PFSK-1 (cell line): ENCODE results near the gene PTCD1.

Experiments used
- FOXP2 ChIP-seq: optimal IDR thresholded peaks from 2 replicates; pipeline ENCODE3; 2011; ENCODE audit warnings: borderline replicate concordance, control low read depth, inconsistent platforms; ENCODE audit not compliant: insufficient read depth; ENCODE audit errors: extremely low read length, extremely low read depth
- POLR2AphosphoS5 ChIP-seq: IDR thresholded peaks from 2 replicates; pipeline ENCODE4 v1.6.1; 2012; ENCODE audit warnings: low read depth, mild to moderate bottlenecking, control low read depth, low read length, moderate library complexity
- SIN3A ChIP-seq: IDR thresholded peaks from 2 replicates; pipeline ENCODE4 v1.6.1; 2012; ENCODE audit warnings: mild to moderate bottlenecking, low read length, moderate library complexity, borderline replicate concordance; ENCODE audit not compliant: insufficient read depth
- TAF1 ChIP-seq: IDR thresholded peaks from 2 replicates; pipeline ENCODE4 v1.6.1; 2012; ENCODE audit warnings: low read length, control low read depth, borderline replicate concordance; ENCODE audit not compliant: insufficient read depth
- TF ChIP-seq, protein P1 (sequence below), 2 experiments: IDR thresholded peaks; 2 replicates each; pipeline versions ENCODE4 v1.6.1 to v1.8.0; 2011 to 2012; ENCODE audit warnings: low read depth in 2 of 2, low read length in 2 of 2, control low read depth in 1 of 2, inconsistent platforms in 1 of 2, mild to moderate bottlenecking in 1 of 2, moderate library complexity in 1 of 2; ENCODE audit not compliant: insufficient read depth in 1 of 2

The PTCD1 gene

DNA sequence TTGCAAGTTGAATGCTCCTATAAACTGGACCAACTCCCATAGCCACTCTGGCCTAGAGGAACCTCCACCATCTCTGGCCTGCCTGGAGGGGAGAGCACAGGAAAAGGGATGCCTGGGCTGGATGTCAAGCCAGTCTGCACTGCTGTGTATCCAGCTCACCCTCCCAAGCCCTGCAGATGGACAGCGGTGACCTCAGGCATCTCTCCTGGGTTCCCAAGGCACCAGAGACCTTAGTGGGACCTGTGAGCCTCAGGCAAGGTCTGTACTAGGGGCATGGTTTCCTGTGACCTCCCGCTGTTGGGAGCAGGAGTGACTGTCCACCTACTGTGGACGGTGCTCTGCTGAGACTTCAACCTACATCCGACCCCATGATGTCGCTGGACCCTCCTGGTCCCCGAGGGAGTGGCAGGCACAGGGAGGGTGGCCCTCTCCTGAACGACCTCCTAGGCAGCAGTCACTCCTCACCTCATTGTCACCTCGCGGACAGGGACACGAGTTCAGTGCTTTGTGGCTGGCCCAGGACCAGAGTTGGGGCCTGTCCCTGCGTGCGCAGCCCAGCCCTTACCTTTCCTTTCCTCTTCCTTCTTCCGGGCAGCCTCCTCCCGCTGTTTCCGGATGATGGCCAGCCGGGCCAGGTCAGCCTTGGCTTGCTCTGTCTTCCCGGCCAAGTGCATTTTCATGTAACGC, 41.2 kb downstream of the PTCD1 start:
- TF ChIP-seq FOXP2, result no peak
- TF ChIP-seq POLR2AphosphoS5, result 0 out of 2 replicates have a peak, but pooled peaks have one; percentile 16

DNA sequence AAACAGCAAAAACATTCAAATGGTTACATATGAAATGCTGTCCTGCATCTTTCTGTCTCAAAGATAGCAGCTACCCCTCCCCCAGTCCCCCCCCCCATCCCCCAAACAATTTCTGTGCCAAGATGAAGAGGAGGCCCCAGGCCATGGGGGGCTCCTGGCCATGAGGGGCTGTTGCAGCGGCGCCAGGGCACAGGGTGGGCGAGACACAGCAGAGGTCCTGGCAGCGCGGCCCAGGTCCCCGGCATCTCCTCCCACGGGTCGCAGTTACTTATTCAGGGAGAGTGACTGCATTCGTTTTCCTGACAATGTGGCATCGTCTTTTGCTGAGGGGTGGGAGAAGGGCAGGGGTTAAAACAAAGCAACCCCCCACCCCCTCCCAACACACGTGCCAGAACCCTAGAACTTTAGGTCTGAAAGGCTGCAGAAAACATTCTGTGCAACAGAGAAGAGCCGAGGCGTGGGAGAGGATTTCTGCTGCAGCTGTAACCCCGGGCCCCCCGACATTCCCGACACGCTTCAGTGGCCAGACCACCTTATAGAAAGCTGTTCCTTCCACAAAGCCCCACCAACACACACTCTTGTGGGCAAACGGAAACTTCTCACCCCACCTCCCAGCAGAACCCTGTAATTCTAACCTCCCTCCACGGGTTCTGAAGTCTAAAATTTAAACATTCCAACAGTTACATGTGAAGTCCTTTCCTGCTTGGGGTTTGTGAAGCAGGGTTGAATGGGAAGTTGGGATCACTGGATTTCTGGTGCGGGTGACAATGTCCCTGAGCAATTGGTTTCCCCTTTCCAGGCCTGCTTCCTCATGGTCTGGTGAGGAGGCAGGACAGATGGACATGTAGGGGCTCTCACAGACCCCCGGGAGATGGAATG, 41.9 kb downstream of the PTCD1 start:
- TF ChIP-seq FOXP2, result no peak
- peak; percentile 51 for TF ChIP-seq POLR2AphosphoS5

DNA sequence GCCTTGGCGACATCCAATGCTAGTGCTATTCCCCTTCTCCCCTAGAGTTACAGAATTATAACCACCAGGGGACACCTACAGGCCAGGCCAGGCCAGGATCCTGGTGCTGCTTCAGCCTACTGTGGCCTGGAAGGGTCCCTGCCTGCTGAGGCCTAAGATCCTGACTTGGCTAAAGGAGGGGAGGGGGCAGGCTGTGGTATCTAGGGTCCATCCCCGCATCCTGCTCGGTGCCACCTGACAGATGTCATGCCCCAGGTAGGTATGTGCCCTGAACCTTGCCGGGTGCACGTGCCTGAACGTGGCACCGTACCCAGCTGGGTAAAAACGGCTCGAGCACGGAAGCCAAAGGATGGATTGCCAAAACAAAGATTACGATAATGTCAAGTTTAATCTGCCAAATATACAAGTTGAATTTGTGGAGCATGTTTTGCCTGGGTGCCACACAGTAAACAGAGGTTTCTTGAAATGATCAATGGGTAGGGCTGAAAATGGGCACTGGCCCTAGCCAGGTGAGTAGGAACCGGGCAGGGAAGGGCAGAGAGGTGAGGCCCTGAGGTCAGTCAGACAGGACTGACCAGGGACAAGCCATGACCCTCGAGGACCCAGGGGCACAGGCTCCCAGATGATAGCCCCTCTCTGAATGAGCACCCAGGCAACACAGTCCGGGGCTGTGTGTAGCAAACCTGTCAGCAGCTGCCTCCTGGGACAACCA, 42.8 kb downstream of the PTCD1 start:
- TF ChIP-seq SIN3A (no peak), TAF1 (no peak), FOXP2 (no peak), POLR2AphosphoS5 (no peak)
- TF ChIP-seq, protein P1, sequence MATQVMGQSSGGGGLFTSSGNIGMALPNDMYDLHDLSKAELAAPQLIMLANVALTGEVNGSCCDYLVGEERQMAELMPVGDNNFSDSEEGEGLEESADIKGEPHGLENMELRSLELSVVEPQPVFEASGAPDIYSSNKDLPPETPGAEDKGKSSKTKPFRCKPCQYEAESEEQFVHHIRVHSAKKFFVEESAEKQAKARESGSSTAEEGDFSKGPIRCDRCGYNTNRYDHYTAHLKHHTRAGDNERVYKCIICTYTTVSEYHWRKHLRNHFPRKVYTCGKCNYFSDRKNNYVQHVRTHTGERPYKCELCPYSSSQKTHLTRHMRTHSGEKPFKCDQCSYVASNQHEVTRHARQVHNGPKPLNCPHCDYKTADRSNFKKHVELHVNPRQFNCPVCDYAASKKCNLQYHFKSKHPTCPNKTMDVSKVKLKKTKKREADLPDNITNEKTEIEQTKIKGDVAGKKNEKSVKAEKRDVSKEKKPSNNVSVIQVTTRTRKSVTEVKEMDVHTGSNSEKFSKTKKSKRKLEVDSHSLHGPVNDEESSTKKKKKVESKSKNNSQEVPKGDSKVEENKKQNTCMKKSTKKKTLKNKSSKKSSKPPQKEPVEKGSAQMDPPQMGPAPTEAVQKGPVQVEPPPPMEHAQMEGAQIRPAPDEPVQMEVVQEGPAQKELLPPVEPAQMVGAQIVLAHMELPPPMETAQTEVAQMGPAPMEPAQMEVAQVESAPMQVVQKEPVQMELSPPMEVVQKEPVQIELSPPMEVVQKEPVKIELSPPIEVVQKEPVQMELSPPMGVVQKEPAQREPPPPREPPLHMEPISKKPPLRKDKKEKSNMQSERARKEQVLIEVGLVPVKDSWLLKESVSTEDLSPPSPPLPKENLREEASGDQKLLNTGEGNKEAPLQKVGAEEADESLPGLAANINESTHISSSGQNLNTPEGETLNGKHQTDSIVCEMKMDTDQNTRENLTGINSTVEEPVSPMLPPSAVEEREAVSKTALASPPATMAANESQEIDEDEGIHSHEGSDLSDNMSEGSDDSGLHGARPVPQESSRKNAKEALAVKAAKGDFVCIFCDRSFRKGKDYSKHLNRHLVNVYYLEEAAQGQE (IDR thresholded peaks at IDR 0.05; ENCODE audit: insufficient read depth in 1 of 2, low read depth in 2 of 2, low read length in 2 of 2), result no peak

DNA sequence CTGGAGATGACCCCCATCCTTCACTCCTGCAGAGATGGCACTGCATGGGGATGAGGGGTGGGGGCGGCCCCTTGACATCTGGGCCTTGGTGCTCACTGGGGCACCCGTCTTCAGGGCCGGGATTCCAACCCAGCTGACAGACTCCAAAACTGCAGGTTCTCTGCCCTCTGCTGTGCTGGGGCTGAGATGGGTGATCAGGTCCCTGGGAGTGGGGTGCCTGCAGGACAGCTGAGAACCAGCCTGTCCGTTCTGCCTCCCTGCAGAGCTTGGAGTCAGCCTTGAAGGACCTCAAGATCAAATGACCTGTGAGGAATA, 44.5 kb downstream of the PTCD1 start:
- TF ChIP-seq POLR2AphosphoS5 (no peak; the same call in 1 of the 2 replicates), SIN3A (no peak), TAF1 (no peak), FOXP2 (no peak)
- TF ChIP-seq, protein P1 (IDR thresholded peaks at IDR 0.05; ENCODE audit: insufficient read depth in 1 of 2, low read depth in 2 of 2, low read length in 2 of 2), result no peak

DNA sequence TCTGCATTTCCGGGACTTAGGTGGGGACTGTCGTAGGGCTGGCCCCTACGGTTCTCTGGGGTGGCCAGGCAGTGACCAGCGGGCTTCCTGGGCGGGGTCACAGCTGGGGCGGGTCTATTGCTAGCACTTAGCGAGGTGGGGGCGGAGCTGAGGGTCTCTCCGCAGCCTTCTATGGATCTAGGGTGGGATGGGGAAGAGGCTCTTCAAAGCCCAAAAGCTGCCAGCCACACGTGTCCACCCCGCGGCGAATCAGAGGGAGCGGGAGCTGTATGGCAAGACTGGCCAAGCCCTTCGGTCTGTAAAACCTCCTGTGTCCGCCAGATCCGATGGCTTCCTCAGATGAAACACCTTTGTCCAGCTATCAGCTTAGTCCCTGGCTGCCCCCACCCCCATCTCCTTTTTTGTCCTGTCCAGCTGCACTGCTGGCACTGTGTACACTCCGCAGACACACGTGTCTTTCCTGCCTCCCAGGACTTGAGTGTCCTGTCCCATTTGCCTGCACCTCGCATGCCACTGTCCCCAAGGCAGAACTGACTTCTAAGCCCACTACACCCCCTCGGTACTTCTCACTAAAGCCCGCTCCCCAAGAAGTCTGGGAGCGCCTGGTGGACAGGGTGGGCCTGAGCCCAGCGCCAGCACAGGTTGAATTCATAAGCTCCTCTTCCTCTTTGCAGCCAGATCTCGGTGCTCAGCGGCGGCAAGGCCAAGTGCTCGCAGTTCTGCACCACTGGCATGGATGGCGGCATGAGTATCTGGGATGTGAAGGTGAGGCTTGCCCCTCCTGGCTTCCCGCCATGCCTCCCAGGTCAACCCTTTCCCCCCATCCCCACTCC, 45.0 kb downstream of the PTCD1 start:
- TF ChIP-seq POLR2AphosphoS5 (no peak), SIN3A (0 out of 2 replicates have a peak, but pooled peaks have one; percentile 7), FOXP2 (no peak)

DNA sequence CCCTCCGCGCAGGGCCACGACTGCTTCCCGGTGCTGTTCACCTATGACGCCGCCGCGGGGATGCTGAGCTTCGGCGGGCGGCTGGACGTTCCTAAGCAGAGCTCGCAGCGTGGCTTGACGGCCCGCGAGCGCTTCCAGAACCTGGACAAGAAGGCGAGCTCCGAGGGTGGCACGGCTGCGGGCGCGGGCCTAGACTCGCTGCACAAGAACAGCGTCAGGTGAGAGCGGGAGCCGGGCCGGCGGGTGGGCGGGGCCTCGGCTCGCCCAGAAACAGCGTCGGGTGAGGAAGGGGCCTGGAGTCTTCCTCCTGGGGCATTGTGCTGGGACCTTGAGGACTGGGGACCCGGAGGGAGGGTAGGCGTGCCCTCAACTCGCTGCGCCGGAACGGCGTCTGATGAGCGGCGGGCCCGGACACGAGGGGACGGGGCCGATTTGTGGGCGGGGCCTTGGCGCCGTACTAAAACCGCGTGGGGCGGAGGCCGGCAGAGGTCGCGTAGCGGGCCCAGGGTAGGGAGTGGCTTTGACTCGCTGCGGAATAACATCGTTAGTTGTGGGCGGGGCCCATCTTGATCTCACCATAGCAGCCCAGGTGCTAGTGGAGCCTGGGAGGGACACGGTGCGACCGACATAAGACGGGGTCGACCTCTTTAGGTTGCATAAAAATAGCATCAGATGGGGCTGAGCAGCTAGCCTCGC, 45.8 kb downstream of the PTCD1 start:
- no peak for TF ChIP-seq TAF1
- TF ChIP-seq POLR2AphosphoS5, result peak; percentile 70
- TF ChIP-seq SIN3A, result 0 out of 2 replicates have a peak, but pooled peaks have one; percentile 53
- TF ChIP-seq, protein P1 (IDR thresholded peaks at IDR 0.05; ENCODE audit: insufficient read depth in 1 of 2, low read depth in 2 of 2, low read length in 2 of 2), result no peak
- TF ChIP-seq FOXP2, result peak; percentile 72
